NCI-H1105 treated with DMSO at 0.1 percent for 48 hours (cell line): ENCODE measurements around the gene SMAD7.

ENCODE experiments used
- DNase-seq: peaks from one replicate; lab custom pipeline; 2025; lab: John Stamatoyannopoulos, UW

Gene SMAD7

DNA sequence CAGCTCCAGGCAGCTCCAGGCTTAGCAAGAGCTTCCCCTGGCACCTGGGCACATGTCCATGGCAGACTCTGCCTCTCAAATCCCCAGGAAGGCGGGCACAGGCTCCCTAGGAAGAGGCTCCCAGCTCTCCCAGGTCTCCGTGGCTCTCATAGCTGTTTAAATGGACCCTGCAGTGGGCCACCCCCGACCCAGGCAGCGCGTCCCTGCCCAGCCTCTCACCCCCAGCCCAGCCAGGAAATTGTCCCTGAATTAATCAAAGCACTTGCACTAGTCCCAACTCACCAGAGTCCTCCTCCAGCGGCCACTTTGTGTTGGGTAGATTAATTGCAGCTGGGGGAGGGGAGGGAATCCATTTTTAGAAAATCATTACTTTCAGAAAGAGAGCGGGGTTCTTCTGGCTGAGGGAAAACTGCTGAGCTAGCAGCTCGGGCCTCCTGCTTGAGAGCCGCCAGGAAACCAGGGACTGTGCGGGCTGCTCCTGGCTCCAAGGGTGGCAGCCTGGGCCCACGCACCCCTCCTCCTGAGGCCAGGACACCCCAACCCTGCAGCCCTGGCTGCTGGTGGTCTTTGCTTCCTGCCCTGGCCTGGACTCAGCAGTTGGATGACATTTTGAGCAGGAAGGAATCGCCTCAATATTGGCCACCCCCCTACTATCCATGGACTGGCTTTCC is 36.0 kb downstream of the SMAD7 start:
- no peak for DNase-seq

DNA sequence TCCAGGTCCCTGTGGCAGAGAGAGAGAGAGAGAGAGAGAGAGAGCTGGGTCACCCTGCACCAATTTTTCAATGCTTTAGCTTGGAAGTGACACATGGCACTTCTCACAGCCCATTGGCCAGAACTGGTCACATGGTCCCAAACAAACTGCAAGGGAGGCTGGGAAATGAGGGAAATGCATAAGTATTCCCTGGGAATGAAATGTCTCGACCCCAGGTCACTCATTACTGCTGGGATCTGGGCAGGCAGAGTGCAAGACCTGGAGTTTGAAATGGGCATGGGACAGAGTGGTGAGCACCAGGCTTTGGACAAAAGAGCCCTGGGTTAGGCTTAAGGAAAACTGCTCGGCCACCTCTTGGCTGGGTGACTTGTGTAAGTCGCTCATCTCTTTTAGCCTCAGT is 37.0 kb downstream of the SMAD7 start:
- no peak for DNase-seq

GRCh38 chr18:48913201-48913600 is 37.6 kb downstream of the SMAD7 start:
- DNase-seq = no peak

DNA sequence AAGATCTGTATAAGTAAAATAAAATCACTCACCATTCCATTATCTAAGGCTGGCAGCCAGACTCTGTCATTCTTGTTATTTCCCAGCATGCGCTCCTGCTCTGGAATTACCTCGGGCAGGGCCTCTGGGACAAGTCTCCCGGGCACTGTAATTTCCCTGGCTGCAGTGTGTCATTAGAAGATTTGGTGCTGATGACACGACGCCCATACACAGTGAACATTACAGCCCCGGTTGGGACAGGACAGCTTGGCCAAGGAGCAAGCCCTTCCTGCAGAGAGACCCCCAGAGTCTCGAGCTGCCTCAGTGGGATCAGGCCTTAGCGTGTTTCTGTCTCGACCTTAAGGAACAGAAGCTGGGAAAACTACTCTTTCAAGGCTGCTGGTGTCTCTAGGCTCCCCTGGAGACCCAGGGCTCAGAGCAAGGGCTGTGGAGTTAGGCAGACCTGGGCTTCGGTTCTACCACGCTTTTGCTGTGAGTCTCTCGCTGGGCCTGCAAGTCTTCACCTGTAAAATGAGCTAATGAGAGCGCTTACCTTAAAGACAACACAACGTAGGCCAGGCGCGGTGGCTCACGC is 39.7 kb downstream of the SMAD7 start:
- no peak for DNase-seq

GRCh38 chr18:48909721-48910120 is 41.0 kb downstream of the SMAD7 start:
- no peak for DNase-seq

DNA sequence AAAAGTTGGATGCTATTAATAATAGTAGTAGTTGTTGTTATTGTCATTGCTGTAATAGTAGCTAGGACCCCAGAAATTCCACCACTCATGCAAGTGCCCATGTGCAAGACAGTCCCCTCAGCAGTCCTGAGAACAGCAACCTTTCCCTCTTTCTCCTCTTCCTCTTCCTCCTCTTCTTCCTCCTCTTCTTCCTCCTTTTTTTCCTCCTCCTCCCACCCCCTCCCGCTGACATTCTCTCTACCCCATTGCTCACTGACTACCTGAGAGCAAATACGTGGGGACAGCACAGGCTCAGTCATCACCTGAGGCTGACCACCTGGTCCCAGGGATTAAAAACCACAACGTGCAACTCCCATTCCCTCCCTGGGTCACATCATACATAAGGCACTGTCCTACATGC is 41.8 kb downstream of the SMAD7 start:
- DNase-seq = no peak

- DNase-seq = no peak
These were observed 45.3 kb downstream of the SMAD7 start for GRCh38 chr18:48905513-48905912.

DNA sequence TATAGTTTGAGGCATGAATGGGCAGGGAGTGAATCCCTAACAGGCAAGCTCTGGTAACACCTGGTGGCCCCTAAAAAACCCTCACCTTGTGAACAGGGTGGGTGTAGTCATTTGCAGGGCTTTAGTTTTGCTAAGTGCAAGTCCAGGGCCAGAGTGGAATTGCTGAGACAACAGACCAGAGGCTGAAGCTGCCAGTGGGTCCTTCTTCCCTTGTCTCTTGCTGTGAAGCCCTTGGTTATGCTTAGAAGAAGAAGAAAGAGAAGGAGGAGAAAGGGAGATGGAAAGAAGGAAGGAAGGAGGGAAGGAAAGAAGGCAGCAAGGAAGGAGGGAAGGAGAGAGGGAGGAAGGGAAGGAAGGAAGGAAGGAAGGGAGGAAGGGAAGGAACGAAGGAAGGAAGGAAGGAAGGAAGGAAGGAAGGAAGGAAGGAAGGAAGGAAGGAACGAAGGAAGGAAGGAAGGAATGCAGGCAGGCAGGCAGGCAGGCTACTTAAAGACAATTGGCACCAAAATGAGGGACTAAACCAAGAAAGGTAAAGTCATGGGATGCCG is 45.8 kb downstream of the SMAD7 start:
- no peak for DNase-seq

DNA sequence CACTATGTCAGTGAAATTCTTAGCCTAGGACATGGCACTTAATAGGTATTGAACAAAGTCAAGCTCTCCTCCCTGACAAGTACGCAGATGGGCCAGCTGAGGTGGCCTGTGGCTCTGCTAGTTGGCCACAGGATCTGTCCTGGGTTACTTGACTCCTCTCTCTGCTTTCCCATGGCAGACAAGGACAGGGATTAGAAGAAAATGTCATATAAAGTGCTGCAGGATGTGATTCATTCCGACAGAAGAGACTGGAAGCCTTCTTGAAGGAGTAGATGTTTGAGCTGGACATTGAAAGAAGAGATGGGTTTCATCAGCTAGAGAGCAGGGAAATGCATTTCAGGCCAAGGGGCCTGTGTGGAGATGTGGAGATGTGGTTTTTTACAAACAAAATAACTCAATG is 46.7 kb downstream of the SMAD7 start:
- no peak for DNase-seq

DNA sequence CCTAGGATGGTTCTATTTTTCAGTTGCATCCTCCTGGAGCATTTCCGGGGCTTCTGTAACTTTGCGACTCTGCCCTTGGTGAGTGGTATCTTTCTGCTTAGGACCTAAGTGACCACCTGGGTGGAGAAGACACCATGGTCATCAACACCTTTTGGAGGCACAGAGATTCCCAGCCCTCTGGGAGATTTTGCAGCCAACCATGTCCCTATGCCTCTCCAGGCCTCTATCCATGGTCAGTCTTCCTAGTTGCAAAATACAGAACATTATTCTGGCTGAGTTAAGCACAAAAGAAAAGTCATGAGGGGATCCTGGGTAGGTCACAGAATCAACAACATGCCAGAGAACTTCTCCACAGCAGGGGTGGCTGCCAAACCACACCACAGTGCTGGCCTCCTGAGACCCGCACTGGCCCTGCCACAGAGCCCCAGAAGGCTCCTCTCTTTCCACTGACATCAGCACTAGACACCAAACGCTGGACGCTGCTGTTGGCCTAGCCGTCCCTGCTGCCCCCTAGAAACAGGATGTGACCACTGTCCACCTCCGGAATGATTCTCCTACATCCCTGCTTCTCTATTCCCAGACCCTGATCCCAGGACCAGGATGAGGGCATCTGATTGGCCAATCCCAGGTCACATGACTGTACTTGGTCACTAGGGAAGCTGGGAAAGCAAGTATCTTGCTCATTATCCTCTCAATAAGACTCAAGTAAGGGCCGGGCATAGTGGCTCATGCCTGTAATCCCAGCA is 47.7 kb downstream of the SMAD7 start:
- DNase-seq = no peak

DNA sequence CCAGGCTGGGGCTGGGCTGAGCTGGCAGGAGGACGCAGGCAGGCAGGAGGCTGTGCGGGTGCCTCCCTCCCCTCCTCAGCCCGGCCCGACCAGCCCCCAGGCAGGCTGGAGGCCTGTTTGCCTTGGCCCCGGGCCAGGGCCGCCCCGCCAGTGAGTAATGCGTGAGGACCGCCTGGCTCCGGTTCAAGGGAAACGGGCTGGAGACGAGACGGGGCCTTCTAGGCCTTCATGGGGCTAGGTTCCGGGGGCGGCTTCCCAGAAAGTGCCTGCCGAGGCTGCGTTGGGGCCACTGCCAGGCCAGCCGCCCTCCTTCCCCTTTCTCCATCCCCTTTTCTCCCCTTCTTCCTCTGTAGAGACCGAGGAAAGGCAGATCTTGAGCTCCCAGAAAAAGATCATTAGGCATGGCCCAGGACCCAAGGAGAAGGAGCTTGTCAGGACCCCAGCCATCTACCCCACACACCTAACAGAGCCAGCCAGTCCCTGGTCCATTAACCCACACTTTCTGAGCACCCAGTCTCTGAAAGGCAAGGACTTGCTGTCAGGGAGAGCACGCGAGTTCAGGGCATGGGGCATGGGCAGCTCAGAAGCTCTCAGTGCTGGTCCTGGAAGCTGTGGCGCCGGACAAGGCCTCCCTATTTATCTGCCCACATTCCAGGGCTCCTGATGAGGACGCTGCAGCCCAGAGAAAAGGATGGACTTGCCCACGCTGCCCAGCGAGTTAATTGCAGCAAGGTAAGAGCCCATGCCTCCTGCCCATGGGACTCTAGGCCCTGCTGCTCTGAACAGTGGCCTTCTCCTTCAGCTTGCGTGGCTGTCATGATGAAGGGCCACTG is 48.5 kb downstream of the SMAD7 start:
- peak; percentile 89 for DNase-seq

- no peak for DNase-seq
These were observed 49.4 kb downstream of the SMAD7 start for GRCh38 chr18:48901145-48902022.

DNA sequence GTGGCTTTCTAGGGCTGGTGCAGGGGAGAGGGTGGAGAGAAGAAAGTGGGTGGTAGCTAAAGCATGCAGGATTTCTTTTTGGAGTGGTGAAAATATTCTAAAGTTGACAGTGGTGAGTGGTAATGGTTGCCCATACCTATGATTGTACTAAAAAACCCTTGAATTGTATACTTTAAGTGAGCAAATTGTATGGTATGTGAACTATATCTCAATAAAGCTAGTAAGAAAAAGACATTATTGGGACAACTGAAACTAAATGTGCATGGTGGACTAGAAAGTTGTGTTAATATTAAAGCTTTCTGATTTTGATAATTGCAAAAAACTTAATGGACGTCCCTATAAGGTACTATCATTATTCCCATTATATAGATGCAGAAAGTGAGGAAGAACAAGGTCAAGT is 50.3 kb downstream of the SMAD7 start:
- no peak for DNase-seq

- DNase-seq = no peak
These were observed 51.1 kb downstream of the SMAD7 start for GRCh38 chr18:48899558-48900174.

DNA sequence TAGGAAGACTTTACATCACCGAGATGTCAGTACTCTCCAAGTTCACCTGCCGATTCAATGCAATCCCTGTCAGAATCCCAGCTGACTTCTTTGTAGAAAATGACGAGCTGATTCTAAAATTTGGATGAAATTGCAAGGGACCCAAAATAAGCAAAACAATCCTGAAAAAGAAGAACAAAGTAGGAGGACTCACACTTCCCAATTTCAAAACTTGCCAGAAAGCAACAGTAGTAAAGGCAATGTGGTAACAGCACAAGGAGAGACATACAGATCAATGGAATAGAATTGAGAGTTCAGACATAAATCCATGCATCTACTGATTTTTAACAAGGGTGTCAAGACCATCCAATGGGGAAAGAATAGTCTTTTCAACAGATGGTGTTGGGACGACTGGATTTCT is 52.2 kb downstream of the SMAD7 start:
- DNase-seq = no peak

DNA sequence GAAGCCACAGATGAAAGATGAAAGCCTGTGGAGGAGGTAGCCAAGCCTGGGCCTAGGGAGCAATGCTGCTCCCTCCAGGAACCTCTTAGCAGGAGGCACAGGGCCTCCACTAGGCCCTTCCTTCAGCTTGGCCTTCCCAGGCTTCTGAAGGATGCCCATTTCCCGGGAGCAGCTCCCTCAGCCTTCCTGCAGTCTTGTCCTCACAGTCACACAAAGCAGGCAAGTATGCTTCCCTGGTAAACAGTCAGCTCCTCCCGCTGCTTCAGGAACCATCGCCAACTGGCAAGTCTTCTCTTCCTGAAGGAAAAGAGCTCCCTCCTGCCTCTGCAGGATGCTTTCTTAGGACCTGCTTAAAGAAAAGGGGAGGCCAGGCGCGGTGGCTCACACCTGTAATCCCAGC is 53.2 kb downstream of the SMAD7 start:
- DNase-seq = no peak

- no peak for DNase-seq
These were observed 53.8 kb downstream of the SMAD7 start for GRCh38 chr18:48896875-48897511.

GRCh38 chr18:48896326-48896874 is 54.4 kb downstream of the SMAD7 start:
- DNase-seq = no peak

GRCh38 chr18:48894799-48895346 is 55.9 kb downstream of the SMAD7 start:
- DNase-seq = no peak
